Measurements from ENCODE around the gene STMND1.

Gene STMND1

GRCh38 chr6:17161076-17161475 lies 59.2 kb downstream of the STMND1 start:
- DNase-seq (ENCODE audit: low read depth) = no peak

DNA sequence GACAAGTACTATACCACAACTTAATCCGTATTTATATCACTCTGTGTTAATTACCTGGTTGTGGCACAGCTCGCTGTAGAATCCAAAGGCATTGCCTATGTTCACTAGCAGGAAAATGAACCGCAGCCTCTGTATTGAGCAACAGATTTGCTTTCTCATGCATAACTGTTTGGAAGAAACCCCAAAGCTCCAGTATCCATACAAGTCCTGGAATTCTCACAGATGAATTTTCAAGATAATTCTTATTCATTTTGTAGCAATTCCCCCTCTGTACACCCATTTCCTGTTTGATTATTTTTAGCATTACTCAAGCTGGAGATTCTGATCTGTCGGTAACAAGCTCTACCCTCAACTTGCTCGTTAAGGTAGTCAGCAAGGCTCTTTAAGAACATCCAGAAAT lies 63.5 kb downstream of the STMND1 start:
- DNase-seq (ENCODE audit: low read depth) = peak; percentile 10

GRCh38 chr6:17167327-17167979 lies 65.6 kb downstream of the STMND1 start:
- DNase-seq (ENCODE audit: low read depth) = peak; percentile 40

DNA sequence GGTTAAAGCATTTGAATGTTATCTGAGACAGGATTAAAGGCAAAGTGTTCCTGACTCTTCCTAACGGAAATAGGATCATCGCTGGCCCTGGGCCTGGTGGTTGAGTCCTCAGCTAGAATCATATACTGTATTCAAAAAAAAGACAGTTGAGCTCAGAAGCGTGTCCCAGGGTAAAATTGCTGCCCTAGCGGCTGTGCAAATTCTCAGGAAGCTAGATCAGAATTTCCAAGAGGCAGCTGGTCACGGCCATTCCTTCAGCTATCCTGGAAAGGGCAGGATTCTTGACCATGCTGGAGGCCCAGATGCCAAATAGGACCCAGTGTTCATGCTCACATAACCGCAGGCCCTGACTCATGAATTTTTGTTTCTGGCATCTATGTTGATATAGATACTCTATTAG lies 67.4 kb downstream of the STMND1 start:
- peak; percentile 68 for DNase-seq (ENCODE audit: low read depth)

- no peak for DNase-seq (ENCODE audit: low read depth)
These were observed 67.9 kb downstream of the STMND1 start for GRCh38 chr6:17169711-17170110.

DNA sequence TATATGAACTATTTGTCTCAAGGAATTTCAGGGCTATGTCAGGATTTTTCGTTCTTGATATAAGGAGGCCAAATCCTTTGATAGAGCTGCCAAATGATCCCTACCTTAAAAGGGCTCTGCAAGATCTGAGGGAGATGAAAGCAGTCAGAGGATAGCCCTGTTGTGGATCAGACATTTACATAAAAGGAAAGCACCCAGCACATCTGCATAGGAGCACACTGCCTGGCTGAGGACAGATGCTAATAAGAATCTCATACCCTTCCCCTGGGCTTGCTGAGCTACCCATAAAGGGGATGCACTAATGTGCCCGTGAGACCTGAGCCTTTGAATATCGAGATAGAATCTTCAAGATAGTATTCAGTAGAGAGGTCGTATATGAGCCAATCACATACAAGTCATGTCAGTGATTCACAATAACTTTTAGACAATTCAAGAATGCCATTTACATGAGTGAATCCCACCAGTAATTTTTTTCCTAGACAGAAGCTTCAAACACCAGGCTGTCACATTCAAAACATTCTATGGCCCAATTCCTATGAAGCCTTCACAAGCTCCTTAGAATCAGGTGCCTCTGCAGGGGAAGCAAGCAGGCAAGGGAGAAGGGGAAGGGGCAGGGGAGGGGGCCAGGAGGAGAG lies 71.1 kb downstream of the STMND1 start:
- DNase-seq (ENCODE audit: low read depth) = no peak

DNA sequence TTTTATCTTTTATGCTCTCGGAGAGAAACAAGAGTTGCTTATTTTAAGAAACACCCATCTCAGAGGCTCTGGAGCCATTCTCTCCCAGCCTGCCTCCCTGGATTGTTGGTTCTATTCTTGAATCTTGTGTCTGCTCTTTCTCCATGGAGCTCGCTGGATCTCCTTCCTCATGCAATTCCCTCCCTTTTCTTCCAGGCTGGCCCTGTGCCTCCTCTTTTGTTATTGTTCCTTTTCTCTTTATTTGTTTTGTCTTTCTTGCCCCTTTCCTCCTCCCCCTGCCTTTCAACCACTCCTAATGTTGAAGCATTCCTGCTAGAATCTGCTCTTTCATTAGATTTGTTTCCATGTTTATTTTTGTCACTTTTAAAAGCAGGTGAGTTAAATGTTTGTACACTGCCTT lies 76.5 kb downstream of the STMND1 start:
- DNase-seq (ENCODE audit: low read depth) = no peak

GRCh38 chr6:17178754-17179529 lies 77.1 kb downstream of the STMND1 start:
- peak; percentile 23 for DNase-seq (ENCODE audit: low read depth)

DNA sequence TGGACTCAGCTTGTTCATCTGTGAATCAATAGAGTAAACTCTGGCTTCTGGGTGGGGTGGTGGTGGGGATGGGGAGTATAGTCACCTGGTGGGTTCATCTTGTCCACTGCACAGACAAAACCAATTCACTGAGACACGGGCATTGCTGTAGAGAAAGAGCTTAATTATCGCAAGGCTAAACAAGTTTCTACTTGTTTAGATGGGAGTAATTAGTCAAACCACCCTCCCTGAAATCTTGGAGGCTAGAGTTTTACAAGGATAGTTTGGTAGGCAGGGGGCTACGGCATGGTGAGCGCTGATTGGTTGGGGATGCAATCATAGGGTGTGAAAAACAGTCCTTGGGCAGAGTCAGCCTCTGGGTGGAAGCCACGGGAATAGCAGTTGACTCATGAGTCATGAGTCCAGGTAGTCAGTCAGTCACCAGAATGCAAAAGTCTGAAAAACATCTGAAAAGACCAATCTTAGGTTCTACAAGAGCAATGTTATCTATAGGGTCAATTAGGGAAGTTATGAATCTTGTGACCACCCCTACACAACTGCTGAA lies 77.8 kb downstream of the STMND1 start:
- DNase-seq (ENCODE audit: low read depth) = no peak

Data from fibroblast of gingiva (primary cell).